KOPT-K1 (cell line): Measurements from ENCODE around the gene RAPGEF3.

ENCODE experiments used
- H3K27ac ChIP-seq: fragments of 200-600 bp; sonication (generic); 2 replicates; pipeline ENCODE4 v1.5.1; 2016; ENCODE audit warnings: antibody characterized with exemption, mild to moderate bottlenecking, low read depth, low read length; ENCODE audit not compliant: poor library complexity, severe bottlenecking
- H3K36me3 ChIP-seq: fragments of 200-600 bp; sonication (generic); 2 replicates; pipeline ENCODE4 v1.5.1; 2017; ENCODE audit warnings: antibody characterized with exemption, mild to moderate bottlenecking, low read length, moderate library complexity; ENCODE audit not compliant: insufficient read depth
- H3K9me3 ChIP-seq: fragments of 200-600 bp; sonication (generic); 2 replicates; pipeline ENCODE4 v1.5.1; 2017; ENCODE audit warnings: antibody characterized with exemption, low read length, mild to moderate bottlenecking; ENCODE audit not compliant: insufficient read depth, poor library complexity, severe bottlenecking

The RAPGEF3 gene

GRCh38 chr12:47747596-47748506, 10.8 kb downstream of the RAPGEF3 start:
- Histone ChIP-seq H3K9me3 (no peaks in the 10 kb centered on the region), H3K27ac (no peak overlapping the region), H3K36me3 (no peaks in the 10 kb centered on the region)

- H3K9me3 ChIP-seq = no peaks in the 10 kb centered on the region
- H3K27ac ChIP-seq = no peak overlapping the region
- H3K36me3 ChIP-seq = no peaks in the 10 kb centered on the region
Measured at GRCh38 chr12:47747126-47747525, 11.6 kb downstream of the RAPGEF3 start.

DNA sequence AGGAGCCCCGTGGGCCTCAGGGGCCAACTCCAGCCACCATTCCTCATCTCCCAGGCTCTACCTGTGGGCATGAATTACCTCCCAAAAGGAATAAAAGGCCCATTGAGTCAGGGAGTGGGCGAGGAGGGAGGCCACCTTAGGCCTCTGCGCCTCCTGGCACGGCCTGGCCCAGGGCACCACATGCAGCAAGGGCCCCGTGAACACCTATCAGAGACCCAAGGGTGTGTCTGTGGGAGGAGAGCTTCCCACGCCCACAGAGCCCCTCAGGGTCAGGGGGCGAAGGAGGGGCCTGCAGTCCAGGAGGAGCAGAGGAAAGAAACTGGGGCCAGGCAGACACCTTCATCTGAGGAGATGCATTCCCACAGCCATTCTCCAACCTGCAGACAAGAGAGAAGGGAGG, 12.2 kb downstream of the RAPGEF3 start:
- H3K9me3 ChIP-seq = no peaks in the 10 kb centered on the region
- no peaks in the 10 kb centered on the region for H3K36me3 ChIP-seq
- H3K27ac ChIP-seq = no peak overlapping the region

DNA sequence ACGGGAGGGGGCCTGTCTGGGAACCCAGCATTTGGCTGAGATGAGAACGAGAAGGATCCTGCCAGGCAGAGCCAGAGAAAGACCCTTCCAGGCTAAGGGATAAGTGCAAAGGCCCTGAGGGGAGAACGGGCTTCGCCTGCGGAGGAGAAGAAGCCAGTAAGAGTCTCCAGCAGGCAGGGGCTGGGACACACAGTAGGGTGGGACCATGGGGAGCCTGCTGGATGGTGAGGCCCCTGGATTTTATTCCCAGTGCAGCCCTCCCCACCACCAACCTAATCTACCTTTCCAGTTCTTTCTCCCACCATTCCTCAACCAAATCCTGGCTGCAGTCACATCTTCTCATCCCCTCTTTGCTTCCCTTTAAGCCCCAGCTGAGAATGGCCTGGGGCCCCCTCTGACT, 12.6 kb downstream of the RAPGEF3 start:
- Histone ChIP-seq H3K27ac (no peak overlapping the region), H3K9me3 (no peaks in the 10 kb centered on the region), H3K36me3 (no peaks in the 10 kb centered on the region)

- Histone ChIP-seq H3K36me3 (no peaks in the 10 kb centered on the region), H3K27ac (no peak overlapping the region), H3K9me3 (no peaks in the 10 kb centered on the region)
Measured at GRCh38 chr12:47745485-47746041, 13.1 kb downstream of the RAPGEF3 start.

DNA sequence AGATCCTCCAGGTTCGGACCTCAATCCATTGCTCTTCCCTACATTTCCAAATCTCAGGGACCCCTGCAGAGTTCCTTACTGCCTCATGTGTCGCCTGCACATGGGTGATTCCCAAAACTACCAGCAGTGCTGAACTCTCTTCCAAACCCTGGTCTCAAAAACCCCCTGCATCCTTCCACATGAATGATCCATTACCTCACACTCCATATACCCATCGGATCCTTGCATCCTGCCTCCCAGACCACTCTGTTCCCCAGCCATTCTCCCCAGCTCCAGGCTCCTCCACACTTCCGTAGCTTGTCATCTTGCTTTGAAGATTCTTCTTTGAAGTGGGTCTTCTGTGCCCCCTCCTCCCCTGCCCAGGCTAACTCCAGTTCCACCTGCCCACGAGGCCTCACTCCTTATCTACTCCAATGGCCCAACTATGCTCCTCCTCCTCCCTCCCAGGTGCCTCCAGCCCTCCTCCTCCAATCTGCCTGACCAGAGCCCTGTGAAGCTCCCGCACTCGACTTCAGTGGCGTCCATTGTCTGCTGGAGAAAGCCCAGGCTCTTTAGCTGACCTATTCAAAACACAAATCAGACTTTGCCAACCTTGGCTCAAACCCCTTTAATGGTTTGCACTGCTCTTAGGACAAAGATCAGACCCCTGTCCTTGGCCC, 13.8 kb downstream of the RAPGEF3 start:
- no peaks in the 10 kb centered on the region for H3K36me3 ChIP-seq
- H3K9me3 ChIP-seq = no peaks in the 10 kb centered on the region
- H3K27ac ChIP-seq = no peak overlapping the region

- H3K36me3 ChIP-seq = no peaks in the 10 kb centered on the region
- H3K9me3 ChIP-seq = no peaks in the 10 kb centered on the region
- H3K27ac ChIP-seq = no peak overlapping the region
Measured at GRCh38 chr12:47744005-47744651, 14.6 kb downstream of the RAPGEF3 start.

DNA sequence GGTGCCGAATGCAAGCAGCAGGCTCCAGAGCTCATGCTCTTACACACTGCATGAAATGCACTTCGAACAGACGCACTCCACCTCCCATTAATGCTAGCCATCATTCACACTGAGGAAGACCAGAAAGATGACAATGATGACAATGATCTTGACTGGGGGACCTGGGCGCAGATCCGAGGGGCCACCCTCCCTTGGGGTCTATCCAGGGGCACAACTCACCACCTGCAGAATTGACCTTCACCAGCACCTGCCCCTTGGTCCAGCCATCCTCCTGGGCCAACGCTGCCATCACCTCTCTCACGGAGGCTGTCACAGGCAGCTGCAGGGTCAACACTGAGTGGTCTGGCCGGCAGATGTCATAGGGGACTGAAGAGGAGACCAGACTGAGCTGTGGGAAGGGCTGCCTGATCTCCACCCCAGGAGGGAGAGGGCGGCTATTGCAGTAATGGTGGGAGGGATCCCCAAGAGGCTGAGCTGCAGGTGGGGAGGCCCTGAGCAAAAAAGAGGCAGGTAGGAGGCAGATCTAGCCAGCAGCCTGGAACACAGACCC, 15.3 kb downstream of the RAPGEF3 start:
- no peak overlapping the region for H3K27ac ChIP-seq
- no peaks in the 10 kb centered on the region for H3K36me3 ChIP-seq
- no peaks in the 10 kb centered on the region for H3K9me3 ChIP-seq

DNA sequence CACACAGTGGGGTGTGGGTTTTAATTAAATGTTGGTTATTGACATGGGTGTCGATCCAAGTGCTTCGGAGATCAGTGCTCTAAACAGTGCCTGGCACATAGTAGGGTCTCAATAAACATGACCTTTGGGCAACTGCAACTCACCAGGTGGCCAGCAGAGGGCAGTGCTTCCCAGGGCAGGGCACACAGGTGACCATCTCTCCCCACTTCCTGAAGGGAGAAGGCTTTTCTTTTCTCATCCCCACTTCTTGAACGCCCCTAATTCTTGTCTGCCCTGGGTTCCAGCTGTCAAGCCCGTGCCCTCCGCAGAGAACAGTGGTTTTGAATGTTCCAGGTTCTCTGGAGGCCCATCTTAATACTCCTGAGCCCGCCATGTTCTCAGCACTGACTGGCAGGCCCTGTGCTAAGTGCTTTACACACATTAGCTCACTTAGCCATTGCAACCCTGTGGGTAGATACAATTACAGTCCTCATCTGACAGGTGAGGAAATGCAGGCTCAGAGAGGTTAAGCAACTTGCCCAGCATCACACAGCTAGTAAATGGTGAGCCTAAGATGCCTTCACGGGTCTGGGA, 16.3 kb downstream of the RAPGEF3 start:
- Histone ChIP-seq H3K27ac (no peak overlapping the region), H3K9me3 (no peaks in the 10 kb centered on the region), H3K36me3 (no peaks in the 10 kb centered on the region)

- Histone ChIP-seq H3K9me3 (no peaks in the 10 kb centered on the region), H3K36me3 (no peaks in the 10 kb centered on the region), H3K27ac (no peak overlapping the region)
Measured at GRCh38 chr12:47741340-47741703, 17.4 kb downstream of the RAPGEF3 start.

DNA sequence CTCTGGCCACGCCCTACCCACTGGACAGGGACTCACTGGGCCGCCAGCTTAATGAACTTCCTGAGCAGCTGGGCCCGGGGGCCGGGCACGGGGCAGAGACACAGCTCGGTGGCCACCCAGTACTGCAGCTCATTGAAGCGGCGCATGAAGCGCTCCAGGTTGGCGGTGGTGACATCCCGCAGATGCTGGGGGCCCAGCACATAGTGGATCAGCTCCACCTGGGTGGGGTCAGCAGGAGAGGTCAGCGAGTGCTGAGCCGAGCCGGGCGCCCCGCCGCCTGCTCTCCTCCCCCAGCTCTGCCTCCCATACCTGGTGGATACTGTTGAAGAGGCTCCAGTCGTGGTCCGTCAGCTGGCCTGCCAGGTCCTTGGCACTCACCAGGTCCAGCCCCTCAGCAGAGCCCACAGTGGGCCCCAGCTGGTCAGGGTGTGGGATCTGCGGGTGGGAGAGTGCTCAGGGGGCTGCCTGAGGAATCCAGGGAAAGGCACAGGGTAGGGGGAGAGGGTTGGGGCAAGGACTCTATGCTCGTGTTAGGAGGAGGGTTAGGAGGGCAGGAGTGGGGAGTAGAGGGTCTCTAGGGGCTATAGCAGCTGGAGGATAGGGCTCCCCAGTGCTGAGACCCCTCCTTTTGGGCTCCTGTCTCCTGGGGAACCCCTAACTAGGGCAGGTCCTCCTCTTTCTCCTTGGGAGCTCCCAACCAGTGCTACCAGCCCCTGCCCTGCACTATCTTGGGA, 17.9 kb downstream of the RAPGEF3 start:
- H3K36me3 ChIP-seq = no peaks in the 10 kb centered on the region
- H3K9me3 ChIP-seq = no peaks in the 10 kb centered on the region
- H3K27ac ChIP-seq = no peak overlapping the region

- H3K36me3 ChIP-seq = no peaks in the 10 kb centered on the region
- H3K9me3 ChIP-seq = no peaks in the 10 kb centered on the region
- no peak overlapping the region for H3K27ac ChIP-seq
Measured at GRCh38 chr12:47739979-47740378, 18.7 kb downstream of the RAPGEF3 start.

GRCh38 chr12:47739297-47739696, 19.4 kb downstream of the RAPGEF3 start:
- Histone ChIP-seq H3K27ac (no peak overlapping the region), H3K9me3 (no peaks in the 10 kb centered on the region), H3K36me3 (no peaks in the 10 kb centered on the region)

GRCh38 chr12:47737936-47738594, 20.6 kb downstream of the RAPGEF3 start:
- H3K36me3 ChIP-seq = no peaks in the 10 kb centered on the region
- H3K9me3 ChIP-seq = no peaks in the 10 kb centered on the region
- H3K27ac ChIP-seq = no peak overlapping the region
